NB4 (cell line): Measurements from ENCODE around the gene SHISAL2A.

Source experiments
- DNase-seq: peaks from one replicate; pipeline ENCODE4 v3.0.0; 2010; ENCODE audit warnings: low read depth
- H3K4me3 ChIP-seq: one replicate; pipeline ENCODE4 v1.5.1; 2011; ENCODE audit warnings: mild to moderate bottlenecking, low read depth, low read length, moderate library complexity
- CTCF ChIP-seq: IDR thresholded peaks from one replicate; pipeline ENCODE4 v1.5.1; 2012; ENCODE audit warnings: low read depth, low read length
- MAX ChIP-seq: IDR thresholded peaks from 2 replicates; pipeline ENCODE4 v1.6.1; 2011; ENCODE audit warnings: low read depth, low read length
- MYC ChIP-seq: IDR thresholded peaks from 2 replicates; pipeline ENCODE4 v1.6.1; 2011; ENCODE audit warnings: low read depth, low read length
- POLR2A ChIP-seq: IDR thresholded peaks from 2 replicates; pipeline ENCODE4 v1.6.1; 2011; ENCODE audit warnings: mild to moderate bottlenecking; ENCODE audit not compliant: insufficient read length; ENCODE audit errors: extremely low read depth

Gene SHISAL2A

GRCh38 chr1:52613636-52614373 is 19.2 kb upstream of the SHISAL2A start:
- TF ChIP-seq POLR2A = no peak
- no peak for TF ChIP-seq MAX
- TF ChIP-seq CTCF = no peak
- TF ChIP-seq MYC = no peak
- DNase-seq = no peak
- H3K4me3 ChIP-seq = no peak overlapping the region

GRCh38 chr1:52614671-52615070 is 18.3 kb upstream of the SHISAL2A start:
- DNase-seq = no peak
- H3K4me3 ChIP-seq = no peak overlapping the region
- no peak for TF ChIP-seq POLR2A
- TF ChIP-seq CTCF = no peak
- TF ChIP-seq MAX = no peak
- no peak for TF ChIP-seq MYC

GRCh38 chr1:52615489-52616042 is 17.4 kb upstream of the SHISAL2A start:
- DNase-seq = no peak
- TF ChIP-seq CTCF (no peak), POLR2A (no peak), MYC (no peak), MAX (no peak)
- no peak overlapping the region for H3K4me3 ChIP-seq

- H3K4me3 ChIP-seq = no peak overlapping the region
- no peak for DNase-seq
- no peak for TF ChIP-seq MYC
- no peak for TF ChIP-seq MAX
- no peak for TF ChIP-seq POLR2A
- TF ChIP-seq CTCF = no peak
Observed at GRCh38 chr1:52621950-52622349, 11.0 kb upstream of the SHISAL2A start.

GRCh38 chr1:52623812-52624211 is 9.2 kb upstream of the SHISAL2A start:
- TF ChIP-seq MAX = no peak
- no peak for TF ChIP-seq POLR2A
- no peak for TF ChIP-seq MYC
- no peak for TF ChIP-seq CTCF
- H3K4me3 ChIP-seq = no peak overlapping the region
- DNase-seq = no peak
